Natural killer cell (primary cell): ENCODE data around the gene ZFP36L2. TPM values are rescaled to one million over a fixed set of nuclear protein-coding genes. Genes with fewer than 3 reads are reported as not detected.

ENCODE experiments used
- ATAC-seq, 3 donors: fragments of 150-1000 bp in 2 of 3; fragments of 200-7000 bp in 1 of 3; cut with Tn5 transposase; 1 replicate in 1 of 3; 2 replicates in 2 of 3; pipeline ENCODE4 v1.10.0; 2021; ENCODE audit warnings: mild to moderate bottlenecking in 2 of 3, moderate library complexity in 2 of 3
- DNase-seq, 2 donors: peaks; one replicate each; pipeline versions ENCODE4 v3.0.0 to v3.0.0-alpha.2; 2013 to 2021; ENCODE audit warnings: mixed read lengths in 1 of 2
- H3K27ac ChIP-seq: one replicate; pipeline ENCODE4 v1.5.1; 2013; ENCODE audit warnings: mild to moderate bottlenecking, low read length
- H3K27me3 ChIP-seq: one replicate; pipeline ENCODE4 v1.6.1; 2013; ENCODE audit warnings: low read length; ENCODE audit not compliant: control insufficient read depth, insufficient read depth
- H3K36me3 ChIP-seq: one replicate; pipeline ENCODE4 v1.6.1; 2013; ENCODE audit warnings: low read length; ENCODE audit not compliant: control insufficient read depth, insufficient read depth
- H3K4me1 ChIP-seq: one replicate; pipeline ENCODE4 v1.6.1; 2013; ENCODE audit warnings: low read length; ENCODE audit not compliant: control insufficient read depth, insufficient read depth
- H3K4me3 ChIP-seq: one replicate; pipeline ENCODE4 v1.5.1; 2013; ENCODE audit warnings: low read length
- H3K9me3 ChIP-seq: one replicate; pipeline ENCODE4 v1.6.1; 2013; ENCODE audit warnings: low read length; ENCODE audit not compliant: control insufficient read depth, insufficient read depth
- H3K27ac Mint-ChIP-seq, 2 donors: one replicate each; pipeline ENCODE4 v1.8.0; 2022; ENCODE audit warnings: mild to moderate bottlenecking in 2 of 2, mixed read lengths in 2 of 2, moderate library complexity in 1 of 2
- H3K27me3 Mint-ChIP-seq, 2 donors: one replicate each; pipeline ENCODE4 v1.8.0; 2022; ENCODE audit warnings: low read depth in 2 of 2, mixed read lengths in 2 of 2
- H3K36me3 Mint-ChIP-seq: one replicate; pipeline ENCODE4 v1.8.0; 2022; ENCODE audit warnings: mixed read lengths
- H3K4me1 Mint-ChIP-seq, 2 donors: one replicate each; pipeline ENCODE4 v1.8.0; 2022; ENCODE audit warnings: mixed read lengths in 2 of 2
- H3K4me3 Mint-ChIP-seq: one replicate; pipeline ENCODE4 v1.8.0; 2022; ENCODE audit warnings: mild to moderate bottlenecking, moderate library complexity, mixed read lengths
- H3K9me3 Mint-ChIP-seq, 2 donors: one replicate each; pipeline ENCODE4 v1.8.0; 2022; ENCODE audit warnings: mixed read lengths in 2 of 2
- CTCF ChIP-seq: fragments of 200-600 bp; IDR thresholded peaks from one replicate; pipeline ENCODE4 v1.8.0; 2022; ENCODE audit warnings: antibody characterized with exemption
- WGBS: methylation state at CpG from one replicate; pipeline ENCODE4 v1.1.7; 2013; ENCODE audit warnings: missing lambda C conversion rate; ENCODE audit not compliant: insufficient coverage; 5-methylcytosine and 5-hydroxymethylcytosine counted together
- intact Hi-C: fragments of 100-400 bp; cut with micrococcal nuclease; formaldehyde crosslinking; loops from one replicate; pipeline ENCODE4 v1.14.2; 2022
- total RNA-seq, 4 donors: library from RNA; stranded (reverse); fragments of 120-200 nt in 1 of 4; gene quantifications; one replicate each; pipeline versions ENCODE4 v1.2.3 to v1.2.4, GENCODE V29; 2013 to 2022

ZFP36L2 gene
- total RNA-seq, 3 donors from 2014 or later (not counting 1 experiment from before 2014, with no cell fraction given): 376 to 428 (median 418) TPM

GRCh38 chr2:43188561-43189386 lies 37.6 kb downstream of the ZFP36L2 start:
- no peak for TF ChIP-seq CTCF
- ATAC-seq (no peak), DNase-seq (no peak)
- Mint-ChIP-seq H3K36me3 (no peaks in the 10 kb centered on the region), H3K4me3 (no peak overlapping the region), H3K9me3 (no peaks in the 10 kb centered on the region), H3K4me1 (peaks cover 24 to 57% of the 10 kb centered on the region in 2 donors), H3K27me3 (peaks cover 0 to 2% of the 10 kb centered on the region in 2 donors), H3K27ac (no peak overlapping the region)
- no peaks in the 10 kb centered on the region for H3K9me3 ChIP-seq
- intact Hi-C loops: no loop called here
- no peaks in the 10 kb centered on the region for H3K36me3 ChIP-seq
- no peak overlapping the region for H3K4me3 ChIP-seq
- peaks cover 37% of the 10 kb centered on the region for H3K4me1 ChIP-seq
- 95% methylated on average over 16 of the region's 16 CpGs for WGBS
- H3K27me3 ChIP-seq: no peaks in the 10 kb centered on the region
- no peak overlapping the region for H3K27ac ChIP-seq

GRCh38 chr2:43186679-43187374 lies 39.6 kb downstream of the ZFP36L2 start:
- no peaks in the 10 kb centered on the region for H3K27me3 ChIP-seq
- H3K4me1 ChIP-seq: peaks cover 17% of the 10 kb centered on the region
- H3K4me3 ChIP-seq: no peak overlapping the region
- ATAC-seq (no peak), DNase-seq (no peak)
- Mint-ChIP-seq H3K27me3 (peaks cover 0 to 2% of the 10 kb centered on the region in 2 donors), H3K4me3 (no peak overlapping the region), H3K27ac (peak overlapping the region in 1 of 2 donors; percentile 71), H3K36me3 (no peaks in the 10 kb centered on the region), H3K9me3 (no peaks in the 10 kb centered on the region), H3K4me1 (peaks cover 15 to 40% of the 10 kb centered on the region in 2 donors)
- no peaks in the 10 kb centered on the region for H3K36me3 ChIP-seq
- H3K27ac ChIP-seq: no peak overlapping the region
- no peak for TF ChIP-seq CTCF
- WGBS: 91% methylated on average over 12 of the region's 12 CpGs
- no peaks in the 10 kb centered on the region for H3K9me3 ChIP-seq
- intact Hi-C loops: no loop called here

- peaks cover 14% of the 10 kb centered on the region for H3K4me1 ChIP-seq
- H3K27ac Mint-ChIP-seq: no peak overlapping the region
- WGBS: 99% methylated on average over 6 of the region's 6 CpGs
Observed at GRCh38 chr2:43186321-43186678, 40.1 kb downstream of the ZFP36L2 start.

More at GRCh38 chr2:43186321-43186678, 40.1 kb downstream of the ZFP36L2 start:
- no peak overlapping the region for H3K27ac ChIP-seq
- Mint-ChIP-seq H3K27me3 (peaks cover 0 to 2% of the 10 kb centered on the region in 2 donors), H3K4me1 (peaks cover 15 to 39% of the 10 kb centered on the region in 2 donors), H3K36me3 (no peaks in the 10 kb centered on the region), H3K9me3 (no peaks in the 10 kb centered on the region), H3K4me3 (no peak overlapping the region)
- no peaks in the 10 kb centered on the region for H3K36me3 ChIP-seq
- H3K4me3 ChIP-seq: no peak overlapping the region
- no peaks in the 10 kb centered on the region for H3K27me3 ChIP-seq
- ATAC-seq (no peak), DNase-seq (no peak)
- no peak for TF ChIP-seq CTCF
- intact Hi-C loops: no loop called here
- H3K9me3 ChIP-seq: no peaks in the 10 kb centered on the region
